Measurements from ENCODE around the gene GRAMD1A. TPM values are rescaled to one million over a fixed set of nuclear protein-coding genes. Genes with fewer than 3 reads are reported as not detected.

The GRAMD1A gene
- total and polyA plus RNA-seq, 2 donors (not counting 1 experiment from before 2014, with no cell fraction given), result 83.8 to 102 TPM

DNA sequence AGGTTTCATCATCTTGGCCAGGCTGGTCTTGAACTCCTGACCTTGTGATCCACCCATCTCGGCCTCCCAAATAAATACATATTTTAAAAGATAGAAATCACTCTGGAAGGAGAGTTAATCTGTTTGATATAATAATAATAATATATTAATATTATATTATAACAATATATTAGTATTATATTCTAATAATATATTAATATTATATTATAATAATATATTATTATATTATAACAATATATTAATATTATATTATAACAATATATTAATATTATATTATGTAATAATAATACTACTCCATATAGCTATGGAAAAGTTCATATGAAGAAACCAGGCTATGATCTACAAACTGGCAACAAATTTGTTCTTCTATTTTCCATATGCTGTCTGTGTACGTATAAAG lies 58.2 kb downstream of the GRAMD1A start:
- ChIA-PET CTCF (interaction anchor here (0.7 to 2.1 kb wide), 3 partner anchors 9 to 158 kb away, joined by 3 to 10 read pairs (median 5); no protein-coding TSS in a partner anchor), POLR2A (no interaction called here)
- Histone ChIP-seq H3K27me3 (replicated peaks in 1 of 4; ENCODE audit: control extremely low read depth in 1 of 4, control insufficient read depth in 3 of 4, insufficient read depth in 4 of 4, low read length in 3 of 4) (no peaks in the 10 kb centered on the region), H3K4me3 (ENCODE audit: control extremely low read depth in 1 of 5, extremely low read depth in 1 of 5, insufficient read depth in 1 of 5, low read depth in 2 of 5, low read length in 4 of 5) (no peak overlapping the region), H3K9me3 (ENCODE audit: control extremely low read depth in 1 of 3, control insufficient read depth in 2 of 3, insufficient read depth in 1 of 3, low read length in 2 of 3) (no peaks in the 10 kb centered on the region), H3K9ac (ENCODE audit: low read length) (no peak overlapping the region), H3K36me3 (replicated peaks in 1 of 2; ENCODE audit: control extremely low read depth in 1 of 2, control insufficient read depth in 1 of 2, extremely low read depth in 1 of 2, insufficient read depth in 2 of 2, low read length in 1 of 2) (no peaks in the 10 kb centered on the region), H2AFZ (ENCODE audit: insufficient read depth, low read depth, low read length, poor library complexity, severe bottlenecking) (no peak overlapping the region), H4K20me1 (ENCODE audit: control insufficient read depth, insufficient read depth, low read length, poor library complexity, severe bottlenecking) (no peaks in the 10 kb centered on the region), H3K4me1 (ENCODE audit: control insufficient read depth in 2 of 2, insufficient read depth in 2 of 2, low read length in 2 of 2) (no peaks in the 10 kb centered on the region), H3K27ac (ENCODE audit: low read length in 2 of 2) (no peak overlapping the region), H3K4me2 (replicated peaks; ENCODE audit: low read depth, low read length, poor library complexity, severe bottlenecking) (no peak overlapping the region), H3K79me2 (ENCODE audit: control insufficient read depth, insufficient read depth, low read length) (no peaks in the 10 kb centered on the region)
- Mint-ChIP-seq H3K27ac (no peak overlapping the region), H3K9me3 (ENCODE audit: insufficient read depth) (no peaks in the 10 kb centered on the region), H3K4me1 (no peaks in the 10 kb centered on the region), H3K4me3 (no peak overlapping the region), H3K27me3 (peaks cover 9% of the 10 kb centered on the region)
- no peak for DNase-seq
- intact Hi-C loops (cut with micrococcal nuclease), result loop anchor here (5.0 kb wide), 1 partner anchor 34 kb away; no protein-coding TSS in a partner anchor
- TF ChIP-seq EZH2 (IDR thresholded peaks at IDR 0.05; ENCODE audit: borderline replicate concordance, insufficient read depth, low read depth, low read length, poor library complexity, severe bottlenecking) (no peak), CTCF (IDR thresholded peaks at IDR 0.05) (no peak)
- ATAC-seq (ENCODE audit: low read depth), result no peak
- WGBS (ENCODE audit: insufficient coverage), result no CpG with 5 or more reads among the region's 2 CpGs

DNA sequence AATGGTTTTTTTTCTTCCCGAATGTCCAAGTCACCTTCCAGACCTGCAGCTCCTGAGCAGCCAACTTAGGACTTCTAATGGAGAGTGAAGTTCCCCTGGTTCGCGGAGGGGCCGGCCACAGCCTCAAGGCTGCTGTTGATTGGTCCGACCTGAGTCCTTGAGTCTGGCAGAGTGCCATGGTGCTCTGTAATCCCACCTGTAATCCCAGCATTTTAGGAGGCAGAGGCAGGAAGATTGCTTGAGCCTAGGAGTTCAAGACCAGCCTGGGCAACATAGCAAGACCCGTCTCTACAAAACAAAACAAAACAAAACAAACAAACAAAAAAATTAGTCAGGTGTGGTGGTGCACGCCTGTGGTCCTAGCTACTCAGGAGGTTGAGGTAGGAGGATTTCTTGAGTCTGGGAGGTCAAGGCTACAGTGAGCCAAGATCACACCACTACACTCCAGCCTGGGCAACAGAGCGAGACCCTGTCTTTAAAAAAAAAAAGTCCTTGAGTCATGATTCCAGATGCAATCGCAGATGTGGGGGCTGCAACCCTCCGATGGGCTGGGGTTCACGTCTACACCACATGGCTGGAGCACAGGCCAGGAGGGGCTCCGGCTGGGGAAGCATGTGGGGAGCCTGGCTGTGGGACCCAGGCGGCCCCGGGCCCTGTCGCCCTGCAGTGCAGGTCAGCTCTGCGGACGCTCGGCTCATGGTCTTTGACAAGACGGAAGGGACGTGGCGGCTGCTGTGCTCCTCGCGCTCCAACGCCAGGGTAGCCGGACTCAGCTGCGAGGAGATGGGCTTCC lies 59.1 kb downstream of the GRAMD1A start:
- ChIA-PET CTCF (interaction anchor here (0.7 to 2.1 kb wide), 4 partner anchors 8 to 747 kb away, joined by 3 to 10 read pairs (median 4); no protein-coding TSS in a partner anchor), POLR2A (no interaction called here)
- Histone ChIP-seq H3K27me3 (replicated peaks in 1 of 4; ENCODE audit: control extremely low read depth in 1 of 4, control insufficient read depth in 3 of 4, insufficient read depth in 4 of 4, low read length in 3 of 4) (no peaks in the 10 kb centered on the region), H3K4me1 (ENCODE audit: control insufficient read depth in 2 of 2, insufficient read depth in 2 of 2, low read length in 2 of 2) (no peaks in the 10 kb centered on the region), H3K4me2 (replicated peaks; ENCODE audit: low read depth, low read length, poor library complexity, severe bottlenecking) (no peak overlapping the region), H3K9me3 (ENCODE audit: control extremely low read depth in 1 of 3, control insufficient read depth in 2 of 3, insufficient read depth in 1 of 3, low read length in 2 of 3) (no peaks in the 10 kb centered on the region), H3K27ac (ENCODE audit: low read length in 2 of 2) (no peak overlapping the region), H2AFZ (ENCODE audit: insufficient read depth, low read depth, low read length, poor library complexity, severe bottlenecking) (no peak overlapping the region), H3K9ac (ENCODE audit: low read length) (no peak overlapping the region), H4K20me1 (ENCODE audit: control insufficient read depth, insufficient read depth, low read length, poor library complexity, severe bottlenecking) (no peaks in the 10 kb centered on the region), H3K36me3 (replicated peaks in 1 of 2; ENCODE audit: control extremely low read depth in 1 of 2, control insufficient read depth in 1 of 2, extremely low read depth in 1 of 2, insufficient read depth in 2 of 2, low read length in 1 of 2) (no peaks in the 10 kb centered on the region), H3K79me2 (ENCODE audit: control insufficient read depth, insufficient read depth, low read length) (no peaks in the 10 kb centered on the region), H3K4me3 (ENCODE audit: control extremely low read depth in 1 of 5, extremely low read depth in 1 of 5, insufficient read depth in 1 of 5, low read depth in 2 of 5, low read length in 4 of 5) (no peak overlapping the region)
- TF ChIP-seq CTCF (IDR thresholded peaks at IDR 0.05) (no peak), EZH2 (IDR thresholded peaks at IDR 0.05; ENCODE audit: borderline replicate concordance, insufficient read depth, low read depth, low read length, poor library complexity, severe bottlenecking) (no peak)
- DNase-seq (no peak), ATAC-seq (ENCODE audit: low read depth) (no peak)
- H3K4me1 Mint-ChIP-seq, result no peaks in the 10 kb centered on the region
- H3K27me3 Mint-ChIP-seq, result peaks cover 9% of the 10 kb centered on the region
- WGBS (ENCODE audit: insufficient coverage), result 93% methylated on average over 24 of the region's 26 CpGs
- intact Hi-C loops (cut with micrococcal nuclease), result loop anchor here (5.0 kb wide), 1 partner anchor 33 kb away; no protein-coding TSS in a partner anchor
- no peak overlapping the region for H3K27ac Mint-ChIP-seq
- H3K9me3 Mint-ChIP-seq (ENCODE audit: insufficient read depth), result no peaks in the 10 kb centered on the region
- H3K4me3 Mint-ChIP-seq, result no peak overlapping the region
